K562 (cell line): Measurements from ENCODE around the gene TPK1. TPM values are rescaled to one million over a fixed set of nuclear protein-coding genes. Genes with fewer than 3 reads are reported as not detected.

Experiments
- ATAC-seq: fragments of 200-7000 bp; cut with Tn5 transposase; 3 replicates; pipeline ENCODE4 v1.9.1; 2020; ENCODE audit warnings: moderate library complexity
- BruUV-seq: library from RNA; stranded (reverse); fragments of 400-500 nt; replicated peaks from 2 replicates; lab custom pipeline; 2021; lab: Mats Ljungman, UMichigan
- CTCF ChIA-PET: fragments of 300-600 bp; formaldehyde crosslinking; extraction: SDS; loops from one replicate; lab custom pipeline; 2021; ENCODE audit warnings: low intra/inter-chr PET ratio; lab: Yijun Ruan, JAX
- POLR2A ChIA-PET: fragments of 300-600, 350-650 bp; sonication (Branson Sonifier 250); formaldehyde crosslinking; extraction: SDS; loops from one replicate; lab custom pipeline; 2021; ENCODE audit warnings: antibody characterized with exemption, inconsistent platforms; lab: Yijun Ruan, JAX
- DNase-seq, 4 experiments: peaks; one replicate each; pipeline versions ENCODE4 v3.0.0 to v3.0.0-alpha.2; 2011 to 2018; ENCODE audit warnings: low spot score in 3 of 4, mixed read lengths in 3 of 4; ENCODE audit errors: extremely low read depth in 1 of 4
- FAIRE-seq: peaks from 2 replicates; lab custom pipeline; 2011; peaks lifted over from hg19 to GRCh38; lab: Jason Lieb, UNC
- H2AFZ ChIP-seq: 2 replicates; pipeline ENCODE4 v1.6.0; 2011; ENCODE audit warnings: low read depth, low read length, control low read depth, inconsistent platforms
- H3K27ac ChIP-seq: fragments of 200-600 bp; 3 replicates; pipeline ENCODE4 v1.8.0; 2011; ENCODE audit warnings: low read depth, mild to moderate bottlenecking, control low read depth, inconsistent platforms, low read length, moderate library complexity, mixed read lengths; ENCODE audit errors: extremely low read depth
- H3K27me3 ChIP-seq, 2 experiments: fragments of 300-600 bp in 1 of 2; 2 replicates in 1 of 2; 3 replicates in 1 of 2; pipeline versions ENCODE4 v1.6.0 to v1.8.0; 2011; ENCODE audit warnings: inconsistent platforms in 2 of 2, low read length in 2 of 2, mild to moderate bottlenecking in 1 of 2, mixed read lengths in 1 of 2, moderate library complexity in 1 of 2; ENCODE audit not compliant: control insufficient read depth in 2 of 2, insufficient read depth in 2 of 2
- H3K36me3 ChIP-seq: fragments of 300-600 bp; 3 replicates; pipeline ENCODE4 v1.8.0; 2011; ENCODE audit warnings: mild to moderate bottlenecking, low read length, inconsistent platforms; ENCODE audit not compliant: control insufficient read depth, insufficient read depth
- H3K4me1 ChIP-seq, 2 experiments: fragments of 200-600 bp in 1 of 2; replicated peaks in 1 of 2; 2 replicates in 1 of 2; 3 replicates in 1 of 2; pipeline versions ENCODE4 v1.5.1 to v1.8.0; 2011; ENCODE audit warnings: inconsistent platforms in 2 of 2, low read length in 2 of 2, mild to moderate bottlenecking in 1 of 2, mixed read lengths in 1 of 2, moderate library complexity in 1 of 2; ENCODE audit not compliant: control insufficient read depth in 2 of 2, insufficient read depth in 2 of 2
- H3K4me2 ChIP-seq: 2 replicates; pipeline ENCODE4 v1.6.1; 2011; ENCODE audit warnings: low read length, control low read depth, inconsistent platforms, mixed read lengths; ENCODE audit not compliant: insufficient read depth
- H3K4me3 ChIP-seq: fragments of 200-600 bp; sonication (generic), shearing (Covaris generic); 2 replicates; pipeline ENCODE4 v1.5.1; 2016; ENCODE audit warnings: control low read depth, inconsistent platforms
- H3K79me2 ChIP-seq: fragments of 200-600 bp; 3 replicates; pipeline ENCODE4 v1.8.0; 2011; ENCODE audit warnings: low read length, inconsistent platforms; ENCODE audit not compliant: control insufficient read depth, insufficient read depth
- H3K9ac ChIP-seq, 2 experiments: 2 replicates each; pipeline versions ENCODE4 v1.6.0 to v1.6.1; 2011; ENCODE audit warnings: low read depth in 2 of 2, low read length in 2 of 2, control low read depth in 1 of 2, inconsistent platforms in 1 of 2, mild to moderate bottlenecking in 1 of 2, mixed read lengths in 1 of 2; ENCODE audit not compliant: insufficient read depth in 1 of 2
- H3K9me1 ChIP-seq: one replicate; pipeline ENCODE4 v1.6.0; 2011; ENCODE audit warnings: inconsistent platforms, mild to moderate bottlenecking, low read length, moderate library complexity; ENCODE audit not compliant: control insufficient read depth, insufficient read depth
- H3K9me3 ChIP-seq: replicated peaks from 2 replicates; pipeline ENCODE4 v1.5.1; 2011; ENCODE audit warnings: low read depth, low read length, inconsistent platforms; ENCODE audit not compliant: control insufficient read depth, insufficient read depth
- H4K20me1 ChIP-seq: replicated peaks from 2 replicates; pipeline ENCODE4 v1.6.1; 2011; ENCODE audit warnings: low read length, inconsistent platforms, mixed read lengths; ENCODE audit not compliant: control insufficient read depth, insufficient read depth
- AFF4 ChIP-seq: sonication (generic); formaldehyde crosslinking; IDR thresholded peaks from 2 replicates; pipeline ENCODE4 v1.8.0; 2023; ENCODE audit warnings: mild to moderate bottlenecking, missing genetic modification reagents
- CBFA2T3 ChIP-seq: fragments of 450-650 bp; IDR thresholded peaks from 2 replicates; pipeline ENCODE4 v1.6.1; 2017
- ELF1 ChIP-seq: fragments of 200-800 bp; sonication (Bioruptor generic); IDR thresholded peaks from 2 replicates; pipeline ENCODE4 v1.6.1; 2016; ENCODE audit warnings: missing genetic modification characterization, missing compliant biosample characterization
- ETV1 ChIP-seq: fragments of 450-650 bp; conservative IDR thresholded peaks from 2 replicates; pipeline ENCODE4 v1.6.1; 2016; ENCODE audit warnings: missing genetic modification characterization, control low read depth, low read depth, missing compliant biosample characterization
- GABPA ChIP-seq: fragments of 200-800 bp; sonication (Bioruptor generic); conservative IDR thresholded peaks from 2 replicates; pipeline ENCODE4 v1.6.1; 2016; ENCODE audit warnings: low read depth, missing genetic modification characterization, missing compliant biosample characterization
- KLF16 ChIP-seq: IDR thresholded peaks from 2 replicates; pipeline ENCODE4 v1.6.1; 2016; ENCODE audit warnings: antibody characterized with exemption
- KLF6 ChIP-seq: fragments of 250-450 bp; sonication (Bioruptor Pico); IDR thresholded peaks from 2 replicates; pipeline ENCODE4 v1.4.0; 2020; ENCODE audit warnings: mild to moderate bottlenecking, moderate library complexity, borderline replicate concordance
- MCM3 ChIP-seq: fragments of 450-650 bp; IDR thresholded peaks from 2 replicates; pipeline ENCODE4 v1.6.1; 2016
- NFIX ChIP-seq: fragments of 250-450 bp; sonication (Bioruptor Pico); IDR thresholded peaks from 2 replicates; pipeline ENCODE4 v1.4.0; 2020; ENCODE audit warnings: low read depth, mild to moderate bottlenecking, moderate library complexity
- POLR2H ChIP-seq: IDR thresholded peaks from 2 replicates; pipeline ENCODE4 v1.6.1; 2016; ENCODE audit warnings: missing genetic modification characterization, low read depth, mild to moderate bottlenecking, control low read depth, missing compliant biosample characterization, moderate library complexity
- SMARCA5 ChIP-seq: fragments of 450-650 bp; IDR thresholded peaks from 2 replicates; pipeline ENCODE4 v1.6.1; 2016
- SP2 ChIP-seq: IDR thresholded peaks from 2 replicates; pipeline ENCODE4 v1.6.1; 2011; ENCODE audit warnings: mild to moderate bottlenecking, low read depth, low read length, moderate library complexity; ENCODE audit not compliant: poor library complexity, severe bottlenecking; ENCODE audit errors: extremely low read depth
- VEZF1 ChIP-seq: fragments of 200-800 bp; sonication (Bioruptor generic); IDR thresholded peaks from 2 replicates; pipeline ENCODE4 v1.6.1; 2017; ENCODE audit warnings: missing genetic modification characterization, missing compliant biosample characterization
- ZBTB2 ChIP-seq: fragments of 450-650 bp; IDR thresholded peaks from 2 replicates; pipeline ENCODE4 v1.6.1; 2016; ENCODE audit warnings: antibody characterized with exemption
- ZNF282 ChIP-seq: sonication (generic); formaldehyde crosslinking; IDR thresholded peaks from 2 replicates; pipeline ENCODE4 v1.8.1; 2023; ENCODE audit warnings: missing genetic modification reagents
- WGBS: fragments of 100-300 bp; shearing (Covaris generic); methylation state at CpG from one replicate; pipeline ENCODE4 v1.1.6; 2016; ENCODE audit warnings: low coverage, mixed read lengths; ENCODE audit not compliant: insufficient coverage; ENCODE audit errors: missing lambda C conversion rate; 5-methylcytosine and 5-hydroxymethylcytosine counted together
- in situ Hi-C: fragments of 300-500 bp; cut with MboI; formaldehyde crosslinking; loops from 4 replicates; pipeline ENCODE4 v1.15.0; 2018; ENCODE audit warnings: inconsistent platforms, mixed read lengths
- intact Hi-C: fragments of 100-400 bp; cut with micrococcal nuclease; formaldehyde crosslinking; loops from 2 replicates; pipeline ENCODE4 v1.14.2; 2022
- polyA plus RNA-seq, 8 experiments: library from polyadenylated mRNA; depleted of rRNA in 4 of 8; stranded (reverse) in 5 of 8; unstranded in 3 of 8; fragments of >200 nt; fragmentation: Nextera tagmentation in 2 of 8; fragmentation: Illumina TruSeq in 1 of 8; extraction: Ambion mirVana in 2 of 8; extraction: Trizol in 1 of 8; gene quantifications; 2 replicates each; pipeline versions ENCODE4 v1.2.1 to v1.2.3, GENCODE V29; 2011 to 2014; ENCODE audit warnings: inconsistent platforms in 1 of 8, missing spikeins in 1 of 8
- total RNA-seq, 7 experiments: library from RNA; depleted of rRNA in 6 of 7; stranded (reverse); fragments of >200 nt in 6 of 7; fragmentation: Illumina TruSeq in 2 of 7; extraction: Trizol in 2 of 7; gene quantifications; 2 replicates each; pipeline versions ENCODE4 v1.2.1 to v1.2.3, GENCODE V29; 2011 to 2021; ENCODE audit warnings: low replicate concordance in 1 of 7

TPK1 gene
- total and polyA plus RNA-seq, 9 of the 15 experiments (the other 6 are each of a cell fraction or from before 2014, with no cell fraction given): 5.1 to 16.2 (median 9.2) TPM

GRCh38 chr7:144812379-144813283 lies 23.2 kb downstream of the TPK1 start:
- Histone ChIP-seq H3K9me1 (no peaks in the 10 kb centered on the region), H3K9ac (no peak overlapping the region), H3K36me3 (no peaks in the 10 kb centered on the region), H4K20me1 (no peaks in the 10 kb centered on the region), H3K9me3 (no peaks in the 10 kb centered on the region), H3K79me2 (no peaks in the 10 kb centered on the region), H3K27ac (no peak overlapping the region), H3K4me2 (no peak overlapping the region), H3K27me3 (no peaks in the 10 kb centered on the region), H3K4me1 (no peaks in the 10 kb centered on the region), H3K4me3 (no peak overlapping the region), H2AFZ (no peak overlapping the region)
- ChIA-PET POLR2A (interaction anchor here (0.9 kb wide), 1 partner anchor 23 kb away, joined by 3 read pairs; the partner anchor contains the start of gene TPK1), CTCF (no interaction called here)
- ATAC-seq (no peak), DNase-seq (no peak), FAIRE-seq (no peak)
- WGBS: 13% methylated on average over 5 of the region's 5 CpGs
- intact Hi-C loops (loop anchor here (1.0 kb wide), 1 partner anchor 43 kb away; no protein-coding TSS in a partner anchor), in situ Hi-C loops (no loop called here)
- no TSS peak for BruUV-seq
- 0 out of 2 replicates have a peak, but pooled peaks have one; percentile 17 for TF ChIP-seq VEZF1 (CRISPR knock-in tag)
- TF ChIP-seq SMARCA5: no peak
- TF ChIP-seq ETV1: peak; percentile 78
- no peak for TF ChIP-seq MCM3
- no peak for TF ChIP-seq KLF16
- no peak for TF ChIP-seq CBFA2T3
- no peak for TF ChIP-seq ZBTB2
- TF ChIP-seq ZNF282: no peak
- TF ChIP-seq POLR2H (tag): no peak
- TF ChIP-seq NFIX (CRISPR knock-in tag): no peak
- TF ChIP-seq AFF4: no peak
- peak; percentile 86 for TF ChIP-seq GABPA
- TF ChIP-seq SP2: no peak
- peak; percentile 61 for TF ChIP-seq ELF1 (tag)
- no peak for TF ChIP-seq KLF6 (CRISPR knock-in tag)
